ENCODE results near the gene GAREM1.
"Not testable (repeated sequence)": the region's sequence is repeated elsewhere in the genome, so short reads cannot be mapped to it uniquely, and the experiment has no call there.

Gene GAREM1

DNA sequence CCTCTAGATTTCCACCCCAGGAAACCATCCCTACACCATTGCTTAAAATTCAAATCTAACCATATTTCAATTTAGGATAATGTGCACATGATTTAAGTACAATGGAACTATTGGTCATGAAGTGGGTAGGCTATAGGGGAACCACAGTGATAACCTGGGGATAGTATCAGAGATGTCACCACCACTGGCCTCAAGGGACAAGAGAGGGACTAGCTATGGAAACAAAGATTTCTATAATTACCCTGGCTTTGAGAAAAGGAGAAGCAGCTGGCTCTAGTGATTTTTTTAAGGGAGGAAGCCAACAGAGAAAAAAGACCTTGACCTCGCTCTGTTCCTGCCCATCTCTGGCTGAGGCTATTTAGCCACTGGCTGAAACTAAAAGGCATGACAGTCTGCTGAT lies 148.9 kb downstream of the GAREM1 start:
- no peak for DNase-seq

DNA sequence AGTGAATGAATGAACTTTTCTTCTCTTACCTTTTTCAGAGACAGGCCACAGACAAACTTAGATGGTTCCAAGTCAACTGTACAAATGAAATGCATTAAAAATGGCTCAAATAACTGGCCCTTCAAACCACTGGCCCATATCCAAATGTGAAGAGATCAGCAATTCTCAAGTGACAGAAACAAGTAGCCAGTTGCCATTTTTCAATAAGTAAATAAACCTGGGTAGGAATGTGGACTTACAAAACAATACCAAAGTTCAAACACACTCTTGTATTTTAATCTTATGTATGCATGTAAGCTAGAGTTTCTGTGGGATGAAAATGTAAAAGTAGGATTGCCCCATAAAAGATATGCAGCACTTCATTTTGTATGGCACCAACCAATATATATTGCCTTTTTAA lies 151.6 kb downstream of the GAREM1 start:
- DNase-seq, result no peak

DNA sequence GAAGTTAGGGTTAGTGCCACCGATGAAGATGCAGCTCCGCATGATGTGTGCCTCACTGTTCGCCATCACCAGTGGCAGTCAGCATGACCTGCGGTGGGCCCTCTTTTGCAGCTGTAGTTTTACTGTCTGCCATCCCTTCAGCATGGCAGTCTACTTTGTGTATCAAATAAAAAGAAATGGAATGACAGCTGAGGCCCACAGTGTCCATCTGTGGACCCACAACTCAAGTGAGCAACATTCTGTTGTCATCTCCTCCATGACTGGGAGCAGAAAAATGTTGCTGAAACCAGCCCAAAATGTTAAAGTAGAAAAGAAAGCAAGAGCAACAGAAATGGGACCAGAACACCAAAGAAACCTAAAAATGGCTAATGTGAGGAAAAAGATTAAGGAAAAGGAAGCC lies 152.1 kb downstream of the GAREM1 start:
- no peak for DNase-seq

DNA sequence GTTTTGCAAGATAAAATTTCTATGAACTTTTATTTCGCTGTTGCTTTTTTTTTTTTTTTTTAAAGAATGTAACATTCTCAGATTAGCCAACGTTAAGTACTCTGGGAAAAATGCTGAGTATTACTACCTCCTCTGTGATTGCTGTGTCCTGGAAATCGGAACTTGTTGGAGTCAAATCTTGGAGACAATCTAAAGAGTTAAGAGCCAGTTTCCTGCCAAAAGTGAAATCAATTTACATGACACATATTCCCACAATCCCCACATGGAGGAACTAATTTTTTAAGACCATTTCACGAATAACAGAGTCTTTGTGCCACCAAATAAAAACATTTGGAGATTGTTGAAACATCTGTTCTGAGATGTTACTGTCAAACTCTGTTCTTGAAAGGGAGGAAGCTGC lies 153.0 kb downstream of the GAREM1 start:
- DNase-seq, result no peak

DNA sequence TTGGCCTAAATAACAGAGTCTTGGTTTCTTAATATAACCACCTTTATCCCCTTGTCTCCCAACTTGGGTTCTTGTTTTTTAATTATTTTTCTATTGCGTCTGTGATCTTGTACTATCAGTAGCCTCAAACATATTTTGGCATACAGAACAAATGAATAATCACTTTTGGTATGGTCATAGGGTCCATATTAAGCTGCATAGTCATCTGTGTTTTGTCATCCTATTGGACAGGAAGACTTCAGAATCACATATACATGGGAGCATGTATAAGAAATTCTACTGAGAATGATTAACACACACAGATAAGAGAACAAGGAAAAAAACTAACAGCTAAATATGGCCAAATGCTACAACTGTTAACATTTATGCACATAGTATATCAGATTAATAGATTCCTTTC lies 154.8 kb downstream of the GAREM1 start:
- no peak for DNase-seq

DNA sequence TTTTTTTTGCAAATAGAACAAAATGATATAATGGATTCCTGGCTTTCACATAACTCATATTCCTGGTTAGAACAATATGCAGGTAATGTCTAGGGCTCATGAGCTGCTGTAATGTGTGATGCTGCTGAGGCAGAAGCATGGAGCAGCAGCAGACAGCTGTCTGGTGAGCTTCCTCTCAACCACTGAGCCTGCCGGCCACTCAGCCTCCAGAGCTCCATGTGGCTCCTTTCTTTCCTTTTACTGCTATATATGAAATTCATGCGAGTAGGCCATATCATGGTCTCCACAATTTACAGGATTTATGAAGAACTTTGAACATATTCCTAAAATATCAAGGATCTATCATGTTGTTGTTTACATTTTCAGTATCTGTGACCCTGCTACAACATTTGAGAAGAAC lies 159.9 kb downstream of the GAREM1 start:
- DNase-seq, result no peak

DNA sequence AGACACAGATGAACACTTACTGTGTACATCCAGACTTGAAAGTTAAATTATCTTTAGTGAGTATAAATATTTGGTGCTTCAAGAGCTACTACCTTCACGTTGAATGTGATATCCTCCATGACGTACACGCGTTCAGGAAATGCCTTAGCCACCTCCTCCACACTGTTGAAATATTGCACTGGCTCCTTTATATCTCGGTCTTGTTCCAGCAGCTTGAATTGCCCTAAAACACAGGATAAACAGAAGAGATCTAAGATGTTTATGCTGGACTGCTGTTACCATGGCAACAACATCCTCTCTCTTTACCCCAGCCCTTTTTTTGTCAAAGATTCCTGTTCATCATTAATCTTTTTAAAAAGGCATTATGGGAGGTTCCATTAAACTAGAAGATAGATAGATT lies 160.6 kb downstream of the GAREM1 start:
- DNase-seq, result no peak

DNA sequence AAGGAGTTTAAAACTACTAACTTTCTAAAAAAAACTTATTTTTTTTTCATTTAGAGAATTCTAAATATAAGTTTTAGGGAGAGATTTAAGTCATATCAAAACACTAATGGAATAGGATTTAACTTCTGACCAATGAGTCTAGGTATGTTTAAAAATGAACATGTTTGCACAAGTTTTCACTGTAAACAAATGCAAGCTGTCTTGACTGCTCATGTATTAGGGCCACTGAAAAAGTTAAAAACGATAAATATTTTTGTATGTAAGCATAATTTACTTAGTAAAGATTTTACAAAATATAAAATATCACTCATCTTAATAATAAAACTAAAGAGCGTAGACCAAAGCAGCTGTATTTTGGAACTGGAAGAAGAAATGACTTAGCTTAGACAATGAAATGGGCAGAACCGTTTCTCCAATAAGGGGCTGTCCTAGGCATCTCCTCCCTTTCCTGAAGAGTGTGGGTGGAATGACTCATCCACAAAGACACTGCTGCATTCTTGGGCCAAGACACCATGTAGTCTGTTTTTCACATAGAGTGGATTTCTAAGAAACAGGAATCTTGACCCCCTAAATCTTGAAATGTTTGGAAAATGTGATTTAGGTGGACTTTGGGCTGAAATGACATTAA lies 162.1 kb downstream of the GAREM1 start:
- no peak for DNase-seq

DNA sequence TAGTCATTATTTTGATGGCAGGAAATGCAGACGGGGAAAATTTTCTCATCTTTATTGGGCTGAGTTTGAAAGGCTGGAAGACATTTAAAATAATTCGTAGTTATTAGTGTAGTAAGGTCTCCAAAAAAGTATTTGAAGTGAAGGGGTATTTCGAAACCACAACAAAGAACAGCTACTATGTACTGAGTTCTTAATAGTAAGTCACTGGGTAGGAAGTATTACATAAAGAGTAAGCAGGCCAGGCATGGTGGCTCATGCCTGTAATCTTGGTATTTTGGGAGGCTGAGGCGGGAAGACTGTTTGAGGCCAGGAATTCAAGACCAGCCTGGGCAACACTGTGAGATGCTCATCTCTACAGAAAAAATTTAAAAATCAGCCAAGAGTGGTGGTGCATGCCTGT lies 167.3 kb downstream of the GAREM1 start:
- no peak for DNase-seq

DNA sequence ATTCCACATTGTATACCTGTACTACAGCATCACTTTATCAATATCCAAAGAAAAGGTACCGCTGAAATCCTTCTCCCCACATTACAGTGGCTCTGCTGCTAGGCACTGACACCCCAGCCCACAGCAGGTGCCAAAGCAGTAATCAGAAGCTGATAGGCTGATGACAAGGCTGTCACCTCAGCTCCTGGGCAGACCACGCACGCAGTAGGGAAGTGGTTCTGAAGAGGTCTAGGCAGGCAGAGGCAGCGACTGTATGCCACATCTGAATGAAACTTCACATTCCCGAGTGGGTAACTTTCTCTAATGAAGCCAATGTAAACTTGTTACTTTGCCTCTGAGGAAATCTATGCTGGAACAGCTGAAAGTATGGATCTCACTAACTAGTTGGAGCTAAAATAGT lies 167.9 kb downstream of the GAREM1 start:
- DNase-seq, result no peak

DNA sequence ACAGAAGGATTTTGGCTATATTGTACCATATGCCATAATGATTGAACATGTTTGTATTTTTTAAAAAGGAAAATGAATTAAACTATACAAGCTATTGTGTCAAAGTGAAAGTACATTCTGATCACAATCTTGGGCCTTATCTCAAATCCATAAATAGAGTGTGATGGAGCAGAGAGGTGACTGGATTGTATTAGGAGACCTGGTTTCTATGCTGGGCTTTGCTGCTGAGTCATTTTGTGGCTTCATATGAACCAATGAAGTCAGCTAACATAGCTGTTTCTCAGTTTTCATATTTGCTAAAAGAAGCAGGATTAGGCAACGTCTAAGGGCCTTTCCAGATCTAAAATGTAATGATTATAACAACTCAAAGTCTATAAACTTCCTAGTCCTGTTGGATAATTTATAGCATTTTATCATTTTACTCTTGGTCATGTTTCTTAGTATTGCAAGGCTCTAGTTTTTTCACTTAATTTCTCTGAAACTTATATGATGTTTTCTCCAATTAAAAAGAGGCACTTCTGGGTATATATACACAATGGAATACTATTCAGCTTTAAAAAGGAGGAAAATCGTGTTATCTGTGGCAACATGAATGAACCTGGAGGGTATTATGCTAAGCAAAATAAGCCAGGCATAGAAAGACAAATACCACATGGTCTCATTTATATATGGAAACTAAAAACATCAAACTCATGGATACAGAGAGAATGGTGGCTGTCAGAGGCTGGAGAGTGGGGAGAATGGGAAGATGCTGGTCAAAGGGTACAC lies 168.5 kb downstream of the GAREM1 start:
- no peak for DNase-seq

DNA sequence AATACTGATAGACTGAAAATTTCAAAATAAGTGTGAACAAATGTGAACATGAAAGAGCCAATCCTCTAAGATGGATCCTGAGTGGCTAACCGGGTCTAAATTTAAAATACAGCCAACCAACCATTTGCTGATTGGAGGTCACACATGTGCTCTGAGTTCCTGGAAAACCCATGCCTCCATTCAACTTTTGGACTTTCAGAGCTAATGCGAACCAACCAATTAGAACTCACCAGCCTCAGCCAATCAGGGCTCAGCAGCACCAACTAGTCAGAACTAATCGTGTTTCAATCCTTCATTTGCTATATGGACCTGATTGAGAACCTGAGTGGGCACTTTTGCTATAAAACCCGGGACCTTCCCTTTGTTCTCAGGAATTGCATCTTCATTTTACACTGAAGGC lies 169.3 kb downstream of the GAREM1 start:
- DNase-seq, result no peak

DNA sequence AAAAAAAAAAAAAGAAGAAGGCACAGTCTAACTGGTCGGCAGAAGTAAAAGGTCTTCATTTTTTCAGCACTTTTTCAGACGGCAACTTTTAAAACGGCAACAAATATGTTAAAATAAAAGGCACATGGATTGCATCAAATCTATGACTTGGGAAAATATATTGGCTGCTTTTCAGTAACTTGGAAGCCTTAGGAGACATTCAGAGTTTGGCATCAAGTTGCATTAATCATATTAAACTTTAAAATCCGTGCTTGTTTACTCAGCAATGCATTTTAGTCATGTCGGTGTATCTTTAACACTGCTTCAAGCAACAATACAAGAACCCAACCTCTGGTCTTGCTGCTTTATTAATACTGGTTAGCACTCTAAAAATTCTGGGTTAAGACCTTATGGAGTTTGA lies 169.8 kb downstream of the GAREM1 start:
- DNase-seq, result no peak

DNA sequence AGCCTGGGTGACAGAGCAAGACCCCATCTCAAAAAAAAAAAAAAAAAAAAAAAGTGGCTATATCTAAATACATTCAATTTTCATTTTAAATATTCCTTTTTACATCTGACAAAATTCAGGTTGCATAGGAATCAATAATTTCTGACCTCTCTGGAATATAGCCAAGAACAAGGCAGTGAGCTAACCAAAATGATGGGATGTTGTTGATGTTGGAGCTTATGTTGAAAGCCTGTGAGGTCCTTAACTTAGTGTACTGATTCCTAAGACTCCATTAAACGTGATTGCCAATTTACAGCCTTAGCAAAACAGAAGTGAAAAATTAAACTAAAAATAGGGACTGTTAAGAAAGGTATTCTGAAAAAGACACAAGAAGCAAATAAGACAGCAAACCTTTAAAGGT lies 171.2 kb downstream of the GAREM1 start:
- DNase-seq, result no peak

DNA sequence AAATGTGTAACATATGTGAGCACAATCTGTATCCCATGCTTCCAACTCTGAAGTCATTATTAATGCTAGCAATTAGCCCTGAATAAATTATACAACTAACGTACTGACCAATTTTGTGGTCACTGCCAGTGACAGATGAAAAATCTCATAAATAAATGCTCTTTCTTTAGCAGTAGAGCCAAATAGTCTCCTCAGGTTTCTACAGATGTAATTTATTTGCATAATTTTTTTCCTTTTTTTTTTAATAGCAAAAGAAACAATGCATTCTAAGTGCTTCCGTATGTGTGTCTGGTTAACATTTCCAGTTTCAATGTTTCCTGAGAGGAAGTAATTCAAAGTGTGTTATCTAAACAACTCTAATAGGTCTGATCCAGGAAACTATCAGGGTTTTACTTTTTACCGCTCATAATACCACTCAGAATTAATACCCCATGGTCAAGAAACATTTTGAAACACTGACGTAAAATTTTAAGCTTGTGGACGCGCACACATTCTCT lies 172.5 kb downstream of the GAREM1 start:
- DNase-seq, result no peak

DNA sequence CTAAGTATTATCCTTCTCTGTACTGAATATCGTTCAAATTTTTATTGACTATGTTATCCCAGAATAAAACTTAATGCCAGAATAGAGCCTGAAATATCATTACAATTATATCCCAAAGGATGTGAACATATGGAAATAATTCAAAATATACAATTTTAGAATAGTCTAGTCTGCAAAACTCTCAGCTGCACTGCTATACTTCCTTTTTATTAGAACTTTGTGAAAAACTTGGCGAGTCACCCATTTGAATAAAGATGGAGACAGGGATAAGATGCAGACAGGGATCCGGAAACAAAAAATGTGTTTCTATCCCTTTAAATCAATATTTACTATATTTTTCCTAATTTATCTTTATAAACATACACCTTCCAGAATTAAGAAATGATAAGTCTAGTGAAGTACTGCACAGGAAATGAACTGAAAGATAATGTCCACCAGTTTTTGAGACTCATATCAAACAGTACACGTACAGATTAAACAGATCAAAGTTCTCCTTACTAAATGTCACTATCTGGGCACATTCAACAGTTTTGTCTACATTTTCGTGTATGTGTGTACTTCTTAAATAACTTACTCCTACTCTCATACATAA lies 173.0 kb downstream of the GAREM1 start:
- no peak for DNase-seq

DNA sequence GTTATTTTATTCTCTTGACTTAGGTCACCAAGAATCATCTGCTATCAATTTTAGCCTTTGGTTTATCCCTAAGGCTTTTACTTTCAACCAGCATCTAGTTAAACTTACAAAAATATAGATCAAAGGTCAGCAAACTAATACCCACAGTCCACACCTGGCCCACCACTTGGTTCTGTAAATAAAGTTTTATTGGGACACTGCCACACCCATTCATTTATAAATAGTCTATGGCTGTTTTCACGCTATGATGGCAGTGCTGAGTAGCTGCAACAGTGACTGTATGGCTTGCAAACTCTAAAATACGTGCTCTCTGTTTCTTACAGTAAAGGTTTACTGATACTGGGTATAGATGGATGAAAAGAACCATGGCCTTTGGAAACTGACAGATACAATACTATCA lies 173.8 kb downstream of the GAREM1 start:
- DNase-seq, result no peak

DNA sequence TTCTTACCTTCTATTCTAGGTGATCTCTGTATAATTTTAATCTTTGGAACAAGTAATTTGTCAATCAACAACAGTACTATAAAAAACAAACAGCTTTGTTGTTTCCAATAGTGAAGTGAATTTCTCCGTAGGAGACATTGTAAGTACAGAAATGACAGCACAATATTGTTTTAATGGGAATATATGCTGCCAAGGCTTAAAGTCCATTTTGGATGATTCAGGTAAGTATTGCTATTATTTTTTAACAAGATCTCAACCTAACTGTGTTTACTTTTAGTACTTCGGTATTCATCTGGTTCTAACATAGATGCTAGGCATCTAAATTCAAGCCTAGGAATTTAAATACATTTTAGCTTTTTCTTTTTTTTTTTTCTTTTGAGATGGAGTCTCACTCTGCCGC lies 175.1 kb downstream of the GAREM1 start:
- no peak for DNase-seq

DNA sequence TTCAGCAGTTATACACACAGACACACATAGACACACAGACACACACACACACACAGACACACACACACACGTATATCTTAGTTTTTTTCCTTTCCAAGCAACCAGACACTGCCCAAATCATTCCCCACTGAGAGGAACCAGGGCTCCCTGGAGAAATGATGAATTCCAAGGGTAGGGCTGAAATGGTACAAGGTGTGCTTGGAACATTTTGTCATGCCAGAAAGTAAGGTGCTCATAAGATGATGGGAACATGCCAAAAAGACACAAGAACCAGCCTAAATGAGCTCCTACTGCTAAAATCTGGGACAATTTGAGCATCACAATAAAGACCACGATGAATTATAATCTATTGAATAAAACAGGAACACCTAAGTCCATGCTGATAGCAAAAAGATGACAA lies 177.6 kb downstream of the GAREM1 start:
- DNase-seq, result no peak

DNA sequence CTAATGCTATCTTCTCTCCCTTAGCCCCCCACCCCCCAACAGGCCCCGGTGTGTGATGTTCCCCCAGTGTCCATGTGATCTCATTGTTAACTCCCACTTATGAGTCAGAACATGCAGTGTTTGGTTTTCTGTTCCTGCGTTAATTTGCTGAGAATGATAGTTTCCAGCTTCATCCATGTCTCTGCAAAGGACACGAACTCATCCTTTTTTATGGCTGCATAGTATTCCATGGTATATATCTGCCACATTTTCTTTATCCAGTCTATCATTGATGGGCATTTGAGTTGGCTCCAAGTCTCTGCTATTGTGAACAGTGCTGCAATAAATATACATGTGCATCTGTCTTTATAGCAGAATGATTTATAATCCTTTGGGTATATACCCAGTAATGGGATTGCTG lies 179.1 kb downstream of the GAREM1 start:
- not testable (repeated sequence) for DNase-seq

DNA sequence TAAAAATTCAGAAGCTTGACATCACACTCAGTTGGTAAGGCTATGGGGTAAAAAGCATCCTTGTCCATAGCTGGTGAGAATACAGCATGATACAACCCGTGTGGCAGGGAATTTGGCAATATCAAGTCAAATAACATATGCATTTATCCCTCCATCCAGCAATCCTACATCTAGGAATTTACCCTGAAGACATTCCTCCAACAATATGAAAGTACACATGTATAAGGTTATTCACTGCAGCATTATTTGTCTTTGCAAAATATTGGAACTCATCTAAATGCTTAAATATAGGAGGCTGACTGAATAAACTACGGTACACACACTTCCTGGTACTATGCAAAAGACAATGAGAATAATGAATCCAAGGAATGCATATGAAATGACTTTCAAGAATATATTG lies 179.9 kb downstream of the GAREM1 start:
- DNase-seq, result no peak

DNA sequence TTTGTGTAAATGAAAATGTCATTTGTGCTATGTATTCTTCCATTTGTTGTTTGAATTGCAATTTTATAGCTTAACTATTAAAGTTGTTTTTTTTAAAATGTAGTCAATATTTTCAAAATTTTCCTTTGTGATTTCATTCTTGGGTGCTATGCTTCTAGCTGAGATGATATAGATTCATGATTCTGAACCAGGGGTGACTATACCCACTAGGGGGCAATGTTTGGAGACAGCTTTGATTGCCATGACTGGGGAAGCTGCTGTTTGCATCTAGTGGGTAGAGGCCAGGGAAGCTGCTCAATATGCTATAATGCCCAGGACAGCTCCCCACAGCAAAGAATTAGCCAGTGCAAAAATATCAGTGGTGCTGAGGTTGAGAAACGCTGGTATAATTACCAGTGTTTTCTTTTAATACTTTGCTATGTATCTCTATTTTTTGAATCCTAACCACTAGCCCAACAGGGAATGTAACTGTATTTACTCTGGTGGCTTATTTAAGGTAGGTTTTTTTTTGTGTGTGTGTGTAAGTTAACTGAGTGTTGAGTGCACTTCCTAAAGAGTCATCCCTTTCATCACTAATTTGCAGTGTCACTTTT lies 181.1 kb downstream of the GAREM1 start:
- no peak for DNase-seq

DNA sequence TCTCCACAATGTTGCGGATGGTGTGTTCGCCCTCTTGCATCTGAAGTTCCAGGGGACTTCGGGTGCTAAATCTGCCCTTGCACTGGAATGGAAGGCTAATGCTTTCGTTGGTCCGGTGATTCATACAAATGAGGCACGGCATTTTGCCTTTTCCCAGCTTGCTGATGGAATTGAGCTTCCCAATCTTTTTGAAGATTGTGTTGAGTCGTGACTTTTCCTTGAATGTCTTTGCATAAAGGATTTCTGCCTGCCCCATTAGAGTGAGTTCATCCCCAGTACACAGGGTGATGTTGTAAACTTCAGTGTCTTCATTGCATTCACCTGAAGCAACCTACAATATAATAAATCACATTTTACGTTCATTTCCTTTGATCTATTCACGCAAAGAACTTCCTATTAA lies 182.8 kb downstream of the GAREM1 start:
- DNase-seq, result no peak

DNA sequence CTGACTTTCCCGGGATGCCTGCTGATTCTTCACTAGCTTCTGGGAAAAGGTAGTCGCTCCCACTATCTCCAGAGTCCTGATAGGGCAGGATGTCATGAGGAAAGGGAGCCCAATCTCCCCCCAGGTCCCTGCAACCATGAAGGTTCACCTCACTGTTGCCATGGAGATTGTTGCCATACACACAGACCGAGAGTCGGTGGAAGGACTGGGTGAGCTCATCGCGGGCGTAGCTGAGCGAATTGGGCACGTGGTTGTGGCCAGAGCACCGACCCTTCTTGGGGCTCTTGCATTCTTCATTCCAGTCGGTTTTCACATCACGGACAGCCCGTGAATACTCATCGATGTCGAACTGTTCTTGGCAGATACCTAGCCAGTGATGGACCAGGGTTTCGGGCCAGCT lies 183.4 kb downstream of the GAREM1 start:
- no peak for DNase-seq

Measured in activated naive CD4-positive, alpha-beta T cell treated with Interleukin-2 at 50 U/mL for 16 hours (primary cell).